Measurements from ENCODE around the gene SUCO. TPM values are rescaled to one million over a fixed set of nuclear protein-coding genes. Genes with fewer than 3 reads are reported as not detected.

Gene SUCO
- total and polyA plus RNA-seq, 2 of the 4 experiments (the other 2 are of a cell fraction): 11.4 to 21.5 TPM

DNA sequence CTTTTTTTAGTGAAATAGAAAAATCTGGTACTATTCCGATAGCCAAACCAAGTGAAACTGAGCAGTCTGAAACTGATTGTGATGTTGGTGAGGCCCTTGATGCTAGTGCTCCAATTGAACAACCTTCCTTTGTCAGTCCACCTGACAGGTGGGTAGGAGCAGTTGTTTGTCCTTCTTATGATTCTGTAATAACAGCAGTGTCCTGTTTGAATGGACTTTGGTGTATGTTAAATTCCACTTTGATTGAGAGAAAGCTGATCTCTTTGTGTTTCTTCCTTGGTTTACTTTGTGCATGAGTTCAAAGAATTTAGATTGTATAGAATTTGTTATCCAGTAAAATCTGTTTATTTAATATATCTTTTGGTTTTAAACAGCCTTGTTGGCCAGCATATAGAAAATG is 24.3 kb downstream of the SUCO start:
- Histone ChIP-seq H3K4me3 (ENCODE audit: insufficient read depth, low read depth, low read length) (no peak overlapping the region), H2BK20ac (ENCODE audit: low read depth, low read length) (no peak overlapping the region), H3K9me1 (ENCODE audit: insufficient read depth, low read length) (0 out of 2 replicates have a peak, but pooled peaks cover 2% of the 10 kb centered on the region), H3K18ac (ENCODE audit: low read depth, low read length) (no peak overlapping the region), H4K20me1 (ENCODE audit: insufficient read depth, low read length) (0 out of 2 replicates have a peak, but pooled peaks cover 6% of the 10 kb centered on the region), H3K27me3 (ENCODE audit: control insufficient read depth, insufficient read depth, low read length) (no peaks in the 10 kb centered on the region), H4K5ac (ENCODE audit: low read depth, low read length) (no peak overlapping the region), H3K9ac (ENCODE audit: low read depth, low read length) (no peak overlapping the region), H3K56ac (ENCODE audit: extremely low read depth, insufficient read depth, low read length) (no peak overlapping the region), H3K79me1 (ENCODE audit: low read depth in 1 of 2, low read length in 2 of 2) (peaks cover 27 to 46% of the 10 kb centered on the region in 2 experiments), H2AK9ac (replicated peaks; ENCODE audit: low read depth, low read length, poor library complexity) (no peak overlapping the region), H2AK5ac (ENCODE audit: low read depth, low read length) (no peak overlapping the region), H2BK15ac (ENCODE audit: low read depth, low read length) (no peak overlapping the region), H3K9me3 (ENCODE audit: control insufficient read depth, insufficient read depth, low read length) (no peaks in the 10 kb centered on the region), H3K4ac (ENCODE audit: low read depth, low read length) (no peak overlapping the region), H2BK120ac (ENCODE audit: low read depth, low read length) (no peak overlapping the region), H4K8ac (ENCODE audit: low read depth in 2 of 2, low read length in 2 of 2) (no peak overlapping the region), H3K27ac (ENCODE audit: insufficient read depth, low read length) (no peak overlapping the region), H3K23ac (ENCODE audit: low read depth, low read length) (no peak overlapping the region), H3K4me2 (ENCODE audit: low read depth, low read length) (no peak overlapping the region), H3K36me3 (ENCODE audit: control insufficient read depth, insufficient read depth, low read length) (peaks cover 10% of the 10 kb centered on the region), H2BK5ac (ENCODE audit: low read depth, low read length, poor library complexity, severe bottlenecking) (no peak overlapping the region), H3K4me1 (ENCODE audit: control insufficient read depth, insufficient read depth, low read length) (peaks cover 3% of the 10 kb centered on the region; the same call in 1 of the 2 replicates), H4K91ac (ENCODE audit: insufficient read depth, low read depth, low read length) (no peak overlapping the region), H2AFZ (replicated peaks; ENCODE audit: low read length, poor library complexity) (no peak overlapping the region), H3K14ac (replicated peaks; ENCODE audit: low read depth, low read length) (no peak overlapping the region)
- in situ Hi-C loops (cut with MboI; ENCODE audit: low sequenced_read_pairs): no loop called here
- TF ChIP-seq, protein P1, sequence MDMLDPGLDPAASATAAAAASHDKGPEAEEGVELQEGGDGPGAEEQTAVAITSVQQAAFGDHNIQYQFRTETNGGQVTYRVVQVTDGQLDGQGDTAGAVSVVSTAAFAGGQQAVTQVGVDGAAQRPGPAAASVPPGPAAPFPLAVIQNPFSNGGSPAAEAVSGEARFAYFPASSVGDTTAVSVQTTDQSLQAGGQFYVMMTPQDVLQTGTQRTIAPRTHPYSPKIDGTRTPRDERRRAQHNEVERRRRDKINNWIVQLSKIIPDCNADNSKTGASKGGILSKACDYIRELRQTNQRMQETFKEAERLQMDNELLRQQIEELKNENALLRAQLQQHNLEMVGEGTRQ (IDR thresholded peaks at IDR 0.05; ENCODE audit: low read depth, low read length): no peak
- TF ChIP-seq, protein P2, sequence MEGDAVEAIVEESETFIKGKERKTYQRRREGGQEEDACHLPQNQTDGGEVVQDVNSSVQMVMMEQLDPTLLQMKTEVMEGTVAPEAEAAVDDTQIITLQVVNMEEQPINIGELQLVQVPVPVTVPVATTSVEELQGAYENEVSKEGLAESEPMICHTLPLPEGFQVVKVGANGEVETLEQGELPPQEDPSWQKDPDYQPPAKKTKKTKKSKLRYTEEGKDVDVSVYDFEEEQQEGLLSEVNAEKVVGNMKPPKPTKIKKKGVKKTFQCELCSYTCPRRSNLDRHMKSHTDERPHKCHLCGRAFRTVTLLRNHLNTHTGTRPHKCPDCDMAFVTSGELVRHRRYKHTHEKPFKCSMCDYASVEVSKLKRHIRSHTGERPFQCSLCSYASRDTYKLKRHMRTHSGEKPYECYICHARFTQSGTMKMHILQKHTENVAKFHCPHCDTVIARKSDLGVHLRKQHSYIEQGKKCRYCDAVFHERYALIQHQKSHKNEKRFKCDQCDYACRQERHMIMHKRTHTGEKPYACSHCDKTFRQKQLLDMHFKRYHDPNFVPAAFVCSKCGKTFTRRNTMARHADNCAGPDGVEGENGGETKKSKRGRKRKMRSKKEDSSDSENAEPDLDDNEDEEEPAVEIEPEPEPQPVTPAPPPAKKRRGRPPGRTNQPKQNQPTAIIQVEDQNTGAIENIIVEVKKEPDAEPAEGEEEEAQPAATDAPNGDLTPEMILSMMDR (conservative IDR thresholded peaks at IDR 0.05; ENCODE audit: low read depth, low read length): no peak
- TF ChIP-seq NFE2L2 (IDR thresholded peaks at IDR 0.05; ENCODE audit: low read depth, low read length): no peak
- no peak for TF ChIP-seq POLR2A (IDR thresholded peaks at IDR 0.05; ENCODE audit: low read depth, low read length)
- TF ChIP-seq, protein P3, sequence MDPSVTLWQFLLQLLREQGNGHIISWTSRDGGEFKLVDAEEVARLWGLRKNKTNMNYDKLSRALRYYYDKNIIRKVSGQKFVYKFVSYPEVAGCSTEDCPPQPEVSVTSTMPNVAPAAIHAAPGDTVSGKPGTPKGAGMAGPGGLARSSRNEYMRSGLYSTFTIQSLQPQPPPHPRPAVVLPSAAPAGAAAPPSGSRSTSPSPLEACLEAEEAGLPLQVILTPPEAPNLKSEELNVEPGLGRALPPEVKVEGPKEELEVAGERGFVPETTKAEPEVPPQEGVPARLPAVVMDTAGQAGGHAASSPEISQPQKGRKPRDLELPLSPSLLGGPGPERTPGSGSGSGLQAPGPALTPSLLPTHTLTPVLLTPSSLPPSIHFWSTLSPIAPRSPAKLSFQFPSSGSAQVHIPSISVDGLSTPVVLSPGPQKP (IDR thresholded peaks at IDR 0.05; ENCODE audit: borderline replicate concordance, low read depth, low read length): no peak
- TF ChIP-seq RFX5 (IDR thresholded peaks at IDR 0.05; ENCODE audit: low read depth, low read length): no peak
- no peak for TF ChIP-seq CEBPB (IDR thresholded peaks at IDR 0.05; ENCODE audit: low read depth, low read length)
- no peak for TF ChIP-seq MAFK (IDR thresholded peaks at IDR 0.05; ENCODE audit: low read depth, low read length)
- TF ChIP-seq SMC3 (IDR thresholded peaks at IDR 0.05; ENCODE audit: low read depth, low read length): no peak
- TF ChIP-seq BHLHE40 (IDR thresholded peaks at IDR 0.05; ENCODE audit: low read depth, low read length): no peak
- TF ChIP-seq MAZ (IDR thresholded peaks at IDR 0.05; ENCODE audit: borderline replicate concordance, low read depth, low read length): no peak
- TF ChIP-seq CHD1 (IDR thresholded peaks at IDR 0.05; ENCODE audit: low read depth, low read length): no peak
- TF ChIP-seq RCOR1 (IDR thresholded peaks at IDR 0.05; ENCODE audit: insufficient replicate concordance, low read length): no peak
- TF ChIP-seq FOS (IDR thresholded peaks at IDR 0.05; ENCODE audit: low read depth, low read length): no peak
- no peak for TF ChIP-seq MXI1 (IDR thresholded peaks at IDR 0.05; ENCODE audit: borderline replicate concordance, low read depth, low read length)
- no peak for TF ChIP-seq RAD21 (IDR thresholded peaks at IDR 0.05; ENCODE audit: low read length)
- ChIA-PET POLR2A (ENCODE audit: unreplicated experiment) (interaction anchor here (0.6 kb wide), 1 partner anchor 1074 kb away, joined by 3 read pairs; no protein-coding TSS in a partner anchor), CTCF (no interaction called here)
- dilution Hi-C loops (cut with HindIII; ENCODE audit: low sequenced_read_pairs, unreplicated experiment): no loop called here
- BruUV-seq (replicated peaks): no TSS peak
- no peak for DNase-seq
- ATAC-seq (ENCODE audit: low read depth): no peak
- WGBS, 2 experiments (ENCODE audit: extremely low coverage in 2 of 2, insufficient read length in 1 of 2): no CpG with 5 or more reads among the region's 1 CpG
- intact Hi-C loops (cut with micrococcal nuclease): no loop called here

Data from IMR-90 (cell line).